GM12874 (cell line): ENCODE results near the gene PHLDB1.
A peak's percentile ranks its signal among the peaks of the same experiment; 100 is the strongest.

Experiments
- CTCF ChIP-seq: IDR thresholded peaks from 2 replicates; pipeline ENCODE4 v1.5.1; 2011; ENCODE audit warnings: low read depth, mild to moderate bottlenecking, control low read depth, low read length, moderate library complexity; ENCODE audit not compliant: insufficient read depth

The PHLDB1 gene

GRCh38 chr11:118657238-118657637 lies 49.8 kb downstream of the PHLDB1 start:
- no peak for TF ChIP-seq CTCF

- TF ChIP-seq CTCF, result no peak
Observed at GRCh38 chr11:118657709-118658428, 50.5 kb downstream of the PHLDB1 start.

GRCh38 chr11:118658429-118659313 lies 51.3 kb downstream of the PHLDB1 start:
- no peak for TF ChIP-seq CTCF

GRCh38 chr11:118659314-118659952 lies 52.0 kb downstream of the PHLDB1 start:
- TF ChIP-seq CTCF, result peak; percentile 98

- TF ChIP-seq CTCF, result no peak
Observed at GRCh38 chr11:118659953-118660680, 52.7 kb downstream of the PHLDB1 start.

GRCh38 chr11:118660681-118661424 lies 53.4 kb downstream of the PHLDB1 start:
- TF ChIP-seq CTCF, result no peak
